Mucosa of rectum (tissue), 2 donors: ENCODE results near the gene PPP2R5E.

Experiments used
- H3K27ac ChIP-seq, 2 donors: one replicate each; pipeline ENCODE4 v1.7.0; 2013; ENCODE audit warnings: inconsistent platforms in 2 of 2, low read depth in 2 of 2, low read length in 2 of 2
- H3K27me3 ChIP-seq, 2 donors: one replicate each; pipeline ENCODE4 v1.7.0; 2013; ENCODE audit warnings: low read length in 2 of 2; ENCODE audit not compliant: control insufficient read depth in 2 of 2, insufficient read depth in 2 of 2
- H3K36me3 ChIP-seq, 2 donors: one replicate each; pipeline ENCODE4 v1.7.0; 2013; ENCODE audit warnings: low read length in 2 of 2; ENCODE audit not compliant: control insufficient read depth in 2 of 2, insufficient read depth in 2 of 2
- H3K4me1 ChIP-seq, 2 donors: one replicate each; pipeline ENCODE4 v1.7.0; 2013; ENCODE audit warnings: low read length in 2 of 2, mild to moderate bottlenecking in 1 of 2; ENCODE audit not compliant: control insufficient read depth in 2 of 2, insufficient read depth in 2 of 2
- H3K4me3 ChIP-seq, 2 donors: one replicate each; pipeline ENCODE4 v1.7.0; 2013; ENCODE audit warnings: low read length in 2 of 2
- H3K9ac ChIP-seq, 2 donors: one replicate each; pipeline ENCODE4 v1.7.0; 2013; ENCODE audit warnings: low read length in 2 of 2, low read depth in 1 of 2, mild to moderate bottlenecking in 1 of 2
- H3K9me3 ChIP-seq, 2 donors: one replicate each; pipeline ENCODE4 v1.7.0; 2013; ENCODE audit warnings: low read length in 2 of 2; ENCODE audit not compliant: control insufficient read depth in 2 of 2
- donor health status: healthy.
- donor health status: Normal muscosa, but diverticular disease.

Gene PPP2R5E

GRCh38 chr14:63460680-63461369 is 82.4 kb downstream of the PPP2R5E start:
- no peaks in the 10 kb centered on the region for H3K36me3 ChIP-seq
- H3K4me3 ChIP-seq, result no peak overlapping the region
- H3K9ac ChIP-seq, result no peak overlapping the region
- no peaks in the 10 kb centered on the region for H3K4me1 ChIP-seq
- H3K27me3 ChIP-seq, result no peaks in the 10 kb centered on the region
- H3K9me3 ChIP-seq, result no peaks in the 10 kb centered on the region
- H3K27ac ChIP-seq, result no peak overlapping the region

DNA sequence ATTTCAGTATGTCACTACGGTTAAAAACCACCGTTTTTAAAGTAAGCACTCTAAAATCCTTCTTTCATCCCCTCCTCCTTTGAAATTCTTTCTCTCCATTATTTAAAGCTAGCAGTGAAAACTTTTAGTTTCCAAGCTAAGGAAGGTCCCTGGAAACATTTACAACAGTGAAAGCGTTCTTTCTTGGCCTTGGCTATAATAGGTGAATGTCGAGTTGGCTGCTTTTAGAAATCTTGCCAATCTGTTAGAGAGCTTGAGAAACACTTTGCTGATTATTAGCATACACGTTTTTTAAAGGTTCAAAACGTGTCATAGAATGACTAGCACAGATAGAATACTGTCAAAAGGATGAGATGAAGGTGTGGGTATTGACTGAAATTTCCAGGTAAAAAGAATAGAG is 83.4 kb downstream of the PPP2R5E start:
- Histone ChIP-seq H3K27me3 (no peaks in the 10 kb centered on the region), H3K9ac (no peak overlapping the region), H3K36me3 (no peaks in the 10 kb centered on the region), H3K4me3 (no peak overlapping the region), H3K27ac (no peak overlapping the region), H3K9me3 (no peaks in the 10 kb centered on the region), H3K4me1 (no peaks in the 10 kb centered on the region)

DNA sequence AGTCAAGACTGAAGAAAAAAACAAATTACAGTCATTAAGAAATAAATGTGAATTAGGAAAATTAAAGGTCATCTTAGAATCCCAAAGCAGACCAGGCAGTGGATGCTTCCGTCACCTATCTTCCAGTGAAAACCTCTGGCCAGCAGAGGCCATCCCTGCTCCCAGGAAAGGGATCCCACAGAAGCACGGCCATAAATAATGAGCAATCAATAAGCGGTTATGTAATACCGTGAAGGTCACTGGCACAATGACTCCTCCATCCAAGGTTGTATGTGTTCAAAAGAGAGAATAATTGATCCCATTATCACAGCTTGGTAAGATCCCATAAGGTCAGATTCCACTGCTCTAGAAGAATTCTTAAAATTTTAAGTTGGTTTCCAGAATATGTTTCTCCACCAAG is 85.7 kb downstream of the PPP2R5E start:
- Histone ChIP-seq H3K9ac (no peak overlapping the region), H3K4me3 (no peak overlapping the region), H3K36me3 (peaks cover 4 to 11% of the 10 kb centered on the region in 2 donors), H3K27ac (no peak overlapping the region), H3K27me3 (no peaks in the 10 kb centered on the region), H3K4me1 (no peaks in the 10 kb centered on the region), H3K9me3 (no peaks in the 10 kb centered on the region)

DNA sequence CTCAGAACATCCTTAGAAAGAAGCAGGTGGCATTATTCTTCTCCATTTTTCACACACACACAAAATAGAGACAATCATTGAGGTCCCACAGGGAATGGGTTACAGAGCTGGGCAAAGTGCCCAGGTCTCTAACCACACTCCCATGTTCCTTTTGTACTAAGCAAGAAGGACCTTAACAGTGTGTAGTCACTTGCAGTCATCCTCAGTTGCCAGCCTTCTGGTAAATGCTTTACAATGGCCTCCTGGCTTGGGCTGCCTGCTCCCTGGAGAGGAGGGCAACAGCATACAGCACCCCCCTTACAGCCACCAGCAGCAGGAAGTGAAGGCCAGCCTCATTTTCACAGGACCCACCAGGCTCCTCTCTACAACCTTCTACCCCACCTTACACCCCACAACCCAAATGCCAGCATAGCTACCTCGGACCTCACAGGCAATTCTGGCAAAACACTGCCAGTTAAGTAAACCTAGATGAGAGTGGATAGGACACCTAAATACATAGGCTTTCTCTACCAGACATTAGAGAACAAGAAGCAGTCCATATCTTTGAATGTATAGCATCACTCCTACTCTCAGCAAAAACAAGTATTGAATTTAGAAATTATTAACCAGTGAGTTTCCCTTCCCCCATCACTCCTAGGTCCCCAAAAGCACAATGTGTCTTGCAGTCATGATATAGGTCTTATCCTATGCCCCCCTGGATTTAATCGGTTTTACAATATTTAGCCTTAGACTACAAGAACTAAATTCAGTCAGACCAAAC is 88.1 kb downstream of the PPP2R5E start:
- Histone ChIP-seq H3K9me3 (no peaks in the 10 kb centered on the region), H3K36me3 (peaks cover 11 to 17% of the 10 kb centered on the region in 2 donors), H3K4me3 (no peak overlapping the region), H3K4me1 (no peaks in the 10 kb centered on the region), H3K27ac (no peak overlapping the region), H3K27me3 (no peaks in the 10 kb centered on the region), H3K9ac (no peak overlapping the region)

- Histone ChIP-seq H3K36me3 (peaks cover 11 to 17% of the 10 kb centered on the region in 2 donors), H3K9ac (no peak overlapping the region), H3K4me1 (no peaks in the 10 kb centered on the region), H3K27ac (no peak overlapping the region), H3K27me3 (no peaks in the 10 kb centered on the region), H3K4me3 (no peak overlapping the region), H3K9me3 (no peaks in the 10 kb centered on the region)
These were observed 88.7 kb downstream of the PPP2R5E start for GRCh38 chr14:63454436-63454835.

DNA sequence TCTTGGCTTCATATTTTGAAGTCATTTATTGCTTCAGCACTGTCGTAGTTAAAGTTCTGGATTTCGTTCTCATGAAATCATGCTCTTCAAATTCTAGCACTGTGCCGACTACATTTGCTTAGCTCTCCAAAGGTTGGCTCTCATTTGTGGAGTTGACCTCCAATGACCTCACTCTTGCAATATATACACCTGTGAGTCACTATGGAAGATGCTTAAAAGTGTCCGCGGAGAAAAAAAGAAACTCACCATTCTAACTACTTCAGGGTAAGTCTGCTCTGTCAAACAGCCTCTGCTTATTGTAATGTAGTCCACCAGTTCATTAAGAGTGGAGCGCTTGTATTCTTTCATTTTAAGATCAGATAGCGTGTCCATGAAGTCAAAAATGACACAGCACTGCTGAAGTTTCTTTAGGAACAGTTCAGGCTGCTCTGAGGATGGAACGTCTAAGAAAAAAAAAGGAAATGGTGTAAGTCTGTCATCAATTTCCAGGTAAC is 89.7 kb downstream of the PPP2R5E start:
- Histone ChIP-seq H3K27ac (no peak overlapping the region), H3K9me3 (no peaks in the 10 kb centered on the region), H3K36me3 (peaks cover 11 to 17% of the 10 kb centered on the region in 2 donors), H3K9ac (no peak overlapping the region), H3K27me3 (no peaks in the 10 kb centered on the region), H3K4me3 (no peak overlapping the region), H3K4me1 (no peaks in the 10 kb centered on the region)

GRCh38 chr14:63452796-63453195 is 90.4 kb downstream of the PPP2R5E start:
- H3K27me3 ChIP-seq, result no peaks in the 10 kb centered on the region
- H3K9ac ChIP-seq, result no peak overlapping the region
- H3K4me1 ChIP-seq, result no peaks in the 10 kb centered on the region
- H3K36me3 ChIP-seq, result peaks cover 11 to 17% of the 10 kb centered on the region in 2 donors
- no peaks in the 10 kb centered on the region for H3K9me3 ChIP-seq
- no peak overlapping the region for H3K4me3 ChIP-seq
- H3K27ac ChIP-seq, result no peak overlapping the region

DNA sequence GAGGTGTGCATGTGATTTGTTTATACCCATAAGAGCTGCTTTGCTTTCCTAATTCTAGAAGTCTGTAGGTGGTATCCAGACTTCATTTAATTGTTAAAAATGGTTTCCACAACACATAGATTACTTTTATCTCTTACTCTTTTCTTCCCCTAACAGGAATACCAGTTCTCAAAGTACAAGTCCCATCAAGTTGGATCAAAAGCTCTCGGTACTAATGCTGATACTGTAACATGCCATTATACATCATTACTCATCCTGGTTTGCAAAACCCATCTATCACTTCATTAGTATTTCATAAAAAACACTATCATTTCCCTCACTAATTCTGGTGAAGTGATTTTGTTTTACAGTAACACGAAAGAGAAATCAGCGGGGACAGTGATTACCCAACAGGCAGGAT is 94.3 kb downstream of the PPP2R5E start:
- H3K27ac ChIP-seq, result no peak overlapping the region
- no peak overlapping the region for H3K4me3 ChIP-seq
- H3K9ac ChIP-seq, result no peak overlapping the region
- H3K36me3 ChIP-seq, result peaks cover 11 to 17% of the 10 kb centered on the region in 2 donors
- H3K4me1 ChIP-seq, result no peaks in the 10 kb centered on the region
- no peaks in the 10 kb centered on the region for H3K27me3 ChIP-seq
- no peaks in the 10 kb centered on the region for H3K9me3 ChIP-seq

GRCh38 chr14:63444588-63444987 is 98.6 kb downstream of the PPP2R5E start:
- no peak overlapping the region for H3K27ac ChIP-seq
- H3K27me3 ChIP-seq, result no peaks in the 10 kb centered on the region
- no peak overlapping the region for H3K9ac ChIP-seq
- H3K4me1 ChIP-seq, result peaks cover 0 to 2% of the 10 kb centered on the region in 2 donors
- peaks cover 0 to 2% of the 10 kb centered on the region in 2 donors for H3K36me3 ChIP-seq
- no peaks in the 10 kb centered on the region for H3K9me3 ChIP-seq
- H3K4me3 ChIP-seq, result no peak overlapping the region

DNA sequence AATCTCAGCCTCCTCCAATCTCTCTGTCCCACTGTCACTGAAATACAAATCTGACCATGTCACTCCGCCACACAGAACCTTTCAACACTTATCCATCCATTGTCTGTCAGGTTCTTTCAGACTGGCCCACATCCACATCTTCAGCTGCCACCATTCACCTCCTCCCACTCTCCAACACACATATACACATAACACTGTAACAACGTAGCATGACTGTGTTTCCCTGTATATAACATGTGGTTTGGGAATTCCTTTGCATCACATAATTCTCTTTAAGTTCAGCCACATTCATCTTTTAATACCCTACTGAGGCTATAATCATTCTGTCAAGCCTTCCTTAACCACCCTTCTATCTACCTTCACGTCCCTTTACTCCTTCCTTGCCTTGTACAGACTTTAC is 99.2 kb downstream of the PPP2R5E start:
- Histone ChIP-seq H3K27ac (no peak overlapping the region), H3K36me3 (peaks cover 0 to 2% of the 10 kb centered on the region in 2 donors), H3K4me3 (no peak overlapping the region), H3K4me1 (peaks cover 0 to 3% of the 10 kb centered on the region in 2 donors), H3K27me3 (no peaks in the 10 kb centered on the region), H3K9me3 (no peaks in the 10 kb centered on the region), H3K9ac (no peak overlapping the region)
